Small intestine (tissue), 7 donors: ENCODE measurements around the gene RAD51B. TPM values are rescaled to one million over a fixed set of nuclear protein-coding genes. Genes with fewer than 3 reads are reported as not detected.

ENCODE experiments used
- DNase-seq, 2 donors: peaks; one replicate each; pipeline versions ENCODE4 v3.0.0 to v3.0.0-alpha.2; 2013
- FAIRE-seq: peaks from 2 replicates; lab custom pipeline; 2012; peaks lifted over from hg19 to GRCh38; lab: Jason Lieb, UNC
- H3K27ac ChIP-seq, 3 donors: one replicate each; pipeline ENCODE4 v1.5.1; 2013; ENCODE audit warnings: low read length in 2 of 3, mild to moderate bottlenecking in 2 of 3, control low read depth in 1 of 3, inconsistent platforms in 1 of 3, low read depth in 1 of 3, moderate library complexity in 1 of 3
- H3K27me3 ChIP-seq, 3 donors: one replicate each; pipeline ENCODE4 v1.6.1; 2013; ENCODE audit warnings: low read length in 3 of 3, inconsistent platforms in 1 of 3; ENCODE audit not compliant: control insufficient read depth in 3 of 3, insufficient read depth in 3 of 3
- H3K36me3 ChIP-seq, 3 donors: one replicate each; pipeline ENCODE4 v1.6.1; 2013; ENCODE audit warnings: low read length in 3 of 3, inconsistent platforms in 1 of 3, low read depth in 1 of 3, mild to moderate bottlenecking in 1 of 3, moderate library complexity in 1 of 3; ENCODE audit not compliant: control insufficient read depth in 3 of 3, insufficient read depth in 2 of 3
- H3K4me1 ChIP-seq, 3 donors: one replicate each; pipeline ENCODE4 v1.6.1; 2013; ENCODE audit warnings: low read length in 2 of 3, inconsistent platforms in 1 of 3, low read depth in 1 of 3, mild to moderate bottlenecking in 1 of 3, moderate library complexity in 1 of 3; ENCODE audit not compliant: control insufficient read depth in 3 of 3, insufficient read depth in 2 of 3
- H3K4me3 ChIP-seq, 3 donors: one replicate each; pipeline ENCODE4 v1.5.1; 2013; ENCODE audit warnings: low read length in 3 of 3, control low read depth in 1 of 3, inconsistent platforms in 1 of 3, low read depth in 1 of 3, mild to moderate bottlenecking in 1 of 3, moderate library complexity in 1 of 3
- H3K9me3 ChIP-seq, 2 donors: one replicate each; pipeline ENCODE4 v1.6.1; 2013; ENCODE audit warnings: low read depth in 1 of 2, low read length in 1 of 2; ENCODE audit not compliant: control insufficient read depth in 2 of 2, insufficient read depth in 1 of 2
- WGBS, 3 donors: extraction: QIAGEN DNeasy Blood & Tissue Kit; methylation state at CpG; one replicate each; pipeline ENCODE4 v1.1.7; 2013; 5-methylcytosine and 5-hydroxymethylcytosine counted together
- polyA plus RNA-seq, 4 donors: library from polyadenylated mRNA; stranded (reverse) in 3 of 4; unstranded in 1 of 4; fragments of 200-250 nt in 3 of 4; fragments of 120-200 nt in 1 of 4; gene quantifications; one replicate each; pipeline versions ENCODE4 v1.2.1 to v1.2.3, GENCODE V29; 2013
- donor health status: healthy with polysubstance abuse.
- donor health status: control.
- donor health status: control.
- donor health status: Bipolar disorder and iron deficiency.
- donor health status: healthy.

Gene RAD51B
- polyA plus RNA-seq, 4 donors, result 1.1 to 9.0 (median 4.1) TPM

DNA sequence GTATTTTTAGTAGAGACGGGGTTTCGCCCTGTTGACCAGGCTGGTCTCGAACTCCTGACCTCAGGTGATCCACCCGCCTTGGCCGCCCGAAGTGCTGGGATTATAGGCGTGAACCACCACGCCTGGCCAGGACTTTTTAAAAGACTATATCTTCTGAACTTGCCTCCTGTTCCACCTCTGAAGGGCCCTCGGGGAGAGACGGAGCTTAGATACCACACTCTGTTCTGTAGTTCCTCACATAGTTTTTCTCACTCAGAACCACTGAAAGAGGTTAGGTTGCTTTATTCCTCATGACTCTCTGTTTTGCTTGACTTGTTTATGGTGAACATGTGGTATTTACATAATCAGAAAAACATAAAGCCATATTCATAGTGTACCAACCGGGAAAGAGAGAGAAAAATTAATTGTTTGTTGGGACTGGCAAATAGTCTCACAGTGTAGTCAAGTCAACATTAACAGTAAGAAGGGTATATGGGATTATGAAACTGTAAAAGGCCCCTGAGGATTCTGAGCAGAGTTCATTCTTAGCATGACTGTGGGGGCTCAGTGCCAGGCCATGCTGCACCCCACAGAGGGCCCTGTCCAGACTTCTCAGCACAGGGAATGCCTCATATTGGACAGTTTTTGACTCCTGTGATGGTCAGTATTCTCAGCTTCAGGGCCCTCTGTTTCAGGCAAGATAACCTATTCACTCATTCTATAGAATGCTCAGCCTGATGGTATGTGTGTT, 631.0 kb downstream of the RAD51B start:
- Histone ChIP-seq H3K27ac (peak overlapping the region in 1 of 3 donors; percentile 27), H3K27me3 (no peaks in the 10 kb centered on the region), H3K36me3 (no peaks in the 10 kb centered on the region), H3K9me3 (peaks cover 0 to 7% of the 10 kb centered on the region in 2 donors), H3K4me1 (peaks cover 0 to 3% (median 0%) of the 10 kb centered on the region in 3 donors), H3K4me3 (no peak overlapping the region)
- 91 to 96% (median 93%) methylated on average over 11 of the region's 11 CpGs for WGBS, 3 donors
- DNase-seq, result no peak
- FAIRE-seq, result no peak

DNA sequence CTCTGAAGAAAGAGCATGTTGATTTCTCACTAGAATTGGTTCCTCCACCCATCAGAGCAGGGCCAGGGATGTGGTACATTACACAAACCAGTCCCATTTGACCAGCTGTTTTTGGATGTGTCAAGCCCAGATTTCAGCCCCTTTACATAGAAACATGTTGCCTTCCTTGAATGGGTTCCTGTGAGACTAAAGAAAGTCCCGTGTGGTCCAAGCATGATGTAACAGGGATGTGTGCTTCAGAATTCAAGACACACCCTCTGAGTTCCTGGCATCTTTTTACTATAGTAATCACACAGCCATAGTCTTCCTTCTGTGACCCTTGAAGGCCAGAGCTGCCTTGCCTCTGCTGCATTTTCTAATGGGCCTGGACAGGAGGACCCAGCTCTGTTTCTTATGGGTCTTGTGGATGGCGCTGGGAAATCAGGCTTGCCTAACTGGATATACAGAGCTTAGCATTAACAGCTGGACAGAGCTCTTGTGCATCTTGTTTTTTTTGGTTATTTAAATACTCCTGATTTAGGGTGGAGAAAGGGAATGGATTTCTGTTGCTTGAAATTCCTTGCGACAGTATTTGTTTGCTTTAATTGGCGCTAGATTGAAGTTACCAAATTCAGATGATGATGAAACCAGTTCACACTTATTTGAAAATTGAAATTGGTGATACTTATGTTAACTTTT, 632.3 kb downstream of the RAD51B start:
- Histone ChIP-seq H3K4me3 (no peak overlapping the region), H3K36me3 (no peaks in the 10 kb centered on the region), H3K27ac (peak overlapping the region in 1 of 3 donors; percentile 53), H3K9me3 (peaks cover 0 to 7% of the 10 kb centered on the region in 2 donors), H3K27me3 (no peaks in the 10 kb centered on the region), H3K4me1 (peaks cover 0 to 3% (median 0%) of the 10 kb centered on the region in 3 donors)
- DNase-seq (no peak), FAIRE-seq (no peak)
- 74 to 91% (median 90%) methylated on average over 4 of the region's 4 CpGs for WGBS, 3 donors

DNA sequence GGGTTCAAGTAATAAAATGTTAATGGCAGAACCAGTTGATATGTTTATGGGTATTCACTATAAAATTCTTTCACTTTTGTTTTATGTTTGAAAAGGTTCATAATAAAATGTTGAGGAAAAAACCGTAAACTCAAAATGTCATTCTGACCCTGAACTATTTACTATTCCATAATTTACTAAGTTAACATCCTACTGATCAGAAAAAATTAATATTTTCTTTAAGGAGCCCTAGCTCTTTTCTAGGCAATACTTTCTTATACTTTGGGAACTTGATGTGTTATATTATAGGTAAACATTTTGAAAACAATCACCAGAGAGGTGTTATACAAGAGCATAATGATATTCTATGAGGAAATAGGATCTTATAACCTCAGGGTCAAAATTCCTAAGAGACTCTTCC, 638.7 kb downstream of the RAD51B start:
- Histone ChIP-seq H3K27me3 (no peaks in the 10 kb centered on the region), H3K4me1 (peaks cover 3 to 9% (median 4%) of the 10 kb centered on the region in 3 donors), H3K27ac (no peak overlapping the region), H3K4me3 (no peak overlapping the region), H3K9me3 (peaks cover 0 to 7% of the 10 kb centered on the region in 2 donors), H3K36me3 (no peaks in the 10 kb centered on the region)
- no peak for DNase-seq
- FAIRE-seq, result no peak
- 0 to 39% (median 32%) methylated on average over 1 of the region's 1 CpG for WGBS, 3 donors

GRCh38 chr14:68458840-68459469, 639.4 kb downstream of the RAD51B start:
- Histone ChIP-seq H3K9me3 (peaks cover 0 to 7% of the 10 kb centered on the region in 2 donors), H3K36me3 (no peaks in the 10 kb centered on the region), H3K4me3 (no peak overlapping the region), H3K27me3 (no peaks in the 10 kb centered on the region), H3K4me1 (peaks cover 3 to 9% (median 4%) of the 10 kb centered on the region in 3 donors), H3K27ac (peak overlapping the region; percentile 1 to 79 (median 39))
- 29 to 41% (median 40%) methylated on average over 5 of the region's 5 CpGs for WGBS, 3 donors
- no peak for FAIRE-seq
- DNase-seq, result peak; percentile 41 to 55

GRCh38 chr14:68459480-68460136, 640.0 kb downstream of the RAD51B start:
- H3K4me1 ChIP-seq, result peaks cover 3 to 9% (median 4%) of the 10 kb centered on the region in 3 donors
- WGBS, 3 donors, result 29 to 45% (median 41%) methylated on average over 5 of the region's 5 CpGs
- H3K27ac ChIP-seq, result peak overlapping the region in 2 of 3 donors; percentile 39 to 79
- H3K4me3 ChIP-seq, result no peak overlapping the region
- H3K27me3 ChIP-seq, result no peaks in the 10 kb centered on the region
- no peak for DNase-seq
- no peak for FAIRE-seq
- no peaks in the 10 kb centered on the region for H3K36me3 ChIP-seq
- H3K9me3 ChIP-seq, result peaks cover 0 to 4% of the 10 kb centered on the region in 2 donors

DNA sequence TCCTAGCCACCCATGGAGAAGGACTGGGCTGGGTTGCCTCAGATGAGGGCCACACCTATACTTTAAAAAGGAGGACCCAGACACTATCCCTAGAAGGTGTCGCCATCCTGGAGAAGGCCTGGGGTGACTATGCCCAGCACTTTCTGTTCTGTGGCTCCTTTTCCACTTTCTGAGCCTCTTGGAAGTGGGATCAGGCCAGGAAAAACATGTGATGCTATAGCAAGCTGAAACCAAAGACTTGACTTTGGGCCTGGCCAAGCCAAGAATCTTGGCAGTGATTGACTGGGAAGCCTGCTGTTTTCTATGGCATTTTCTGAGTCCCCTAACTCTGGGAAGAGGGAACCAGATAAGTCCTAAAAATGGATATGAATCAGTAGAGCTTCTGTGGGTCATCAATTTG, 641.0 kb downstream of the RAD51B start:
- peak overlapping the region in 1 of 3 donors; percentile 62 for H3K27ac ChIP-seq
- FAIRE-seq, result no peak

DNA sequence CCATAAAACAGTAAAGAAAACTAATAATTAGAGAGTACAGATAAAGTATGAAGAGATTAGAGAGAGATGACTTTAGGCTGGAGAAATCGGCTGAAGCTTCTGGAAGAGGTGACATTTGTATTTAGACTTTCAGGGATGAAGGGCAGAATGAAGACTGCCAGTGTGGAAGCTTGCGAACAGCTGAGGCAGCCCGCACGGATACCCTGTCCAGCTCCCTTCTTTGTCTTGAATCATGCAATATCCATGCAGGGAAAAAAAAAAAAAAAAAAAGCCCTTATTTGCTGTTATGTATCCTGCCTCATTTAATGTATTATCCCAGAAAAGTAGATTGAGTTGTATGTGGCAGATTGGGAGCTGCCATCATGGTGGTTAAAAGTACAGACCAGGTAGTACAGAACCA, 641.5 kb downstream of the RAD51B start:
- no peak overlapping the region for H3K27ac ChIP-seq

More for the DNA sequence above, 641.0 kb downstream of the RAD51B start:
- 91 to 100% (median 100%) methylated on average over 1 of the region's 1 CpG for WGBS, 3 donors
- Histone ChIP-seq H3K9me3 (no peaks in the 10 kb centered on the region), H3K36me3 (no peaks in the 10 kb centered on the region), H3K4me3 (no peak overlapping the region), H3K27me3 (no peaks in the 10 kb centered on the region), H3K4me1 (peaks cover 3 to 9% (median 4%) of the 10 kb centered on the region in 3 donors)
- no peak for DNase-seq

GRCh38 chr14:68462683-68463082, 643.1 kb downstream of the RAD51B start:
- 93 to 100% (median 94%) methylated on average over 1 of the region's 1 CpG for WGBS, 3 donors
- H3K4me1 ChIP-seq, result peaks cover 3 to 9% (median 4%) of the 10 kb centered on the region in 3 donors
- DNase-seq (no peak), FAIRE-seq (no peak)
- H3K27ac ChIP-seq, result no peak overlapping the region
- H3K4me3 ChIP-seq, result no peak overlapping the region
- H3K27me3 ChIP-seq, result no peaks in the 10 kb centered on the region
- no peaks in the 10 kb centered on the region for H3K36me3 ChIP-seq
- H3K9me3 ChIP-seq, result no peaks in the 10 kb centered on the region

More for the DNA sequence above, 641.5 kb downstream of the RAD51B start:
- 82 to 94% (median 83%) methylated on average over 4 of the region's 4 CpGs for WGBS, 3 donors
- H3K4me1 ChIP-seq, result peaks cover 3 to 9% (median 4%) of the 10 kb centered on the region in 3 donors
- no peak overlapping the region for H3K4me3 ChIP-seq
- FAIRE-seq, result no peak
- no peaks in the 10 kb centered on the region for H3K27me3 ChIP-seq
- H3K36me3 ChIP-seq, result no peaks in the 10 kb centered on the region
- DNase-seq, result no peak
- no peaks in the 10 kb centered on the region for H3K9me3 ChIP-seq
